WTC11 (cell line): ENCODE results near the gene TNS3. TPM values are rescaled to one million over a fixed set of nuclear protein-coding genes. Genes with fewer than 3 reads are reported as not detected.

Experiments used
- ATAC-seq: fragments of 200-7000 bp; cut with Tn5 transposase; 2 replicates; pipeline ENCODE4 v1.10.0; 2021; ENCODE audit warnings: mild to moderate bottlenecking, moderate library complexity
- CTCF ChIA-PET: fragments of 300-600 bp; sonication (Branson Sonifier 250); formaldehyde crosslinking; loops from one replicate; lab custom pipeline; 2021; ENCODE audit warnings: antibody characterized with exemption; lab: Charles Lee
- POLR2A ChIA-PET: fragments of 350-600 bp; sonication (Branson Sonifier 250); formaldehyde crosslinking; loops from one replicate; lab custom pipeline; 2021; ENCODE audit warnings: antibody characterized with exemption; lab: Charles Lee
- DNase-seq: peaks from one replicate; pipeline ENCODE4 v3.0.0; 2021; ENCODE audit warnings: low spot score
- H3K27ac Mint-ChIP-seq: 2 replicates; pipeline ENCODE4 v1.8.0; 2021; ENCODE audit warnings: mixed read lengths
- H3K27me3 Mint-ChIP-seq: 2 replicates; pipeline ENCODE4 v1.8.0; 2021; ENCODE audit warnings: low read depth, mild to moderate bottlenecking, moderate library complexity, mixed read lengths
- H3K36me3 Mint-ChIP-seq: 2 replicates; pipeline ENCODE4 v1.8.0; 2021; ENCODE audit warnings: mixed read lengths
- H3K4me1 Mint-ChIP-seq: 2 replicates; pipeline ENCODE4 v1.8.0; 2022; ENCODE audit warnings: mixed read lengths
- H3K4me3 Mint-ChIP-seq: 2 replicates; pipeline ENCODE4 v1.8.0; 2021; ENCODE audit warnings: mild to moderate bottlenecking, moderate library complexity, mixed read lengths
- H3K9me3 Mint-ChIP-seq: 2 replicates; pipeline ENCODE4 v1.8.0; 2021; ENCODE audit warnings: mixed read lengths
- ATF2 ChIP-seq: sonication (generic); formaldehyde crosslinking; IDR thresholded peaks from 2 replicates; pipeline ENCODE4 v1.8.1; 2022; ENCODE audit warnings: low read depth, missing genetic modification reagents, borderline replicate concordance
- CREM ChIP-seq: sonication (generic); formaldehyde crosslinking; IDR thresholded peaks from 2 replicates; pipeline ENCODE4 v1.8.1; 2022; ENCODE audit warnings: mild to moderate bottlenecking, missing genetic modification reagents, moderate library complexity
- FOXK1 ChIP-seq: sonication (generic); formaldehyde crosslinking; IDR thresholded peaks from 2 replicates; pipeline ENCODE4 v1.8.0; 2022; ENCODE audit warnings: mild to moderate bottlenecking, moderate library complexity, missing genetic modification reagents
- GRHL2 ChIP-seq: fragments of 250-450 bp; sonication (Bioruptor Pico); IDR thresholded peaks from 2 replicates; pipeline ENCODE4 v1.8.0; 2022; ENCODE audit warnings: mild to moderate bottlenecking, moderate library complexity; ENCODE audit not compliant: insufficient replicate concordance, severe bottlenecking
- GTF2I ChIP-seq: fragments of 250-450 bp; sonication (Bioruptor Pico); conservative IDR thresholded peaks from 2 replicates; pipeline ENCODE4 v1.4.0; 2021; ENCODE audit warnings: mild to moderate bottlenecking
- JUN ChIP-seq: sonication (generic); formaldehyde crosslinking; IDR thresholded peaks from 2 replicates; pipeline ENCODE4 v1.8.0; 2023; ENCODE audit warnings: mild to moderate bottlenecking, missing genetic modification reagents
- MAX ChIP-seq: sonication (generic); formaldehyde crosslinking; IDR thresholded peaks from 2 replicates; pipeline ENCODE4 v1.8.0; 2022; ENCODE audit warnings: mild to moderate bottlenecking, missing genetic modification reagents
- MYBL2 ChIP-seq: sonication (generic); formaldehyde crosslinking; IDR thresholded peaks from 2 replicates; pipeline ENCODE4 v1.8.1; 2023; ENCODE audit warnings: mild to moderate bottlenecking, moderate library complexity, missing genetic modification reagents
- PRDM15 ChIP-seq: sonication (generic); formaldehyde crosslinking; IDR thresholded peaks from 2 replicates; pipeline ENCODE4 v1.8.0; 2022; ENCODE audit warnings: missing genetic modification reagents
- TEAD1 ChIP-seq: sonication (generic); formaldehyde crosslinking; IDR thresholded peaks from 2 replicates; pipeline ENCODE4 v1.8.0; 2022; ENCODE audit warnings: mild to moderate bottlenecking, missing genetic modification reagents
- ZNF121 ChIP-seq: sonication (generic); formaldehyde crosslinking; IDR thresholded peaks from 2 replicates; pipeline ENCODE4 v1.8.0; 2023; ENCODE audit warnings: missing genetic modification reagents
- ZNF219 ChIP-seq: sonication (generic); formaldehyde crosslinking; IDR thresholded peaks from 2 replicates; pipeline ENCODE4 v1.8.0; 2023; ENCODE audit warnings: missing genetic modification reagents, mild to moderate bottlenecking, borderline replicate concordance
- ZNF263 ChIP-seq: sonication (generic); formaldehyde crosslinking; IDR thresholded peaks from 2 replicates; pipeline ENCODE4 v1.8.1; 2022; ENCODE audit warnings: low read depth, mild to moderate bottlenecking, moderate library complexity, missing genetic modification reagents
- ZNF532 ChIP-seq: fragments of 250-450 bp; sonication (Bioruptor Pico); IDR thresholded peaks from 2 replicates; pipeline ENCODE4 v1.9.0; 2021; ENCODE audit warnings: mild to moderate bottlenecking, borderline replicate concordance
- ZSCAN18 ChIP-seq: fragments of 250-450 bp; sonication (Bioruptor Pico); IDR thresholded peaks from 2 replicates; pipeline ENCODE4 v2.1.2; 2022; ENCODE audit warnings: mild to moderate bottlenecking, moderate library complexity
- total RNA-seq: library from RNA; stranded (reverse); gene quantifications from 3 replicates; pipeline ENCODE4 v1.2.3, GENCODE V29; 2021

The TNS3 gene
- total RNA-seq, 1 experiment from 2014 or later: 37.7 TPM

GRCh38 chr7:47381134-47381495 is 200.8 kb downstream of the TNS3 start:
- Mint-ChIP-seq H3K4me3 (no peak overlapping the region), H3K27me3 (no peaks in the 10 kb centered on the region), H3K27ac (peak overlapping the region; percentile 84), H3K4me1 (peaks cover 35% of the 10 kb centered on the region), H3K36me3 (no peaks in the 10 kb centered on the region), H3K9me3 (no peaks in the 10 kb centered on the region)
- POLR2A ChIA-PET: no interaction called here
- DNase-seq: no peak
- TF ChIP-seq TEAD1 (CRISPR knock-in tag) (no peak), ZNF263 (no peak), ZNF532 (CRISPR knock-in tag) (no peak), MAX (CRISPR knock-in tag) (no peak), ZNF121 (CRISPR knock-in tag) (no peak), ATF2 (CRISPR knock-in tag) (no peak), GTF2I (CRISPR knock-in tag) (no peak), CREM (CRISPR knock-in tag) (no peak)
- ATAC-seq: no peak
- CTCF ChIA-PET: interaction anchor here (0.6 to 2.2 kb wide), 7 partner anchors 55 to 563 kb away, joined by 3 to 17 read pairs (median 8); no protein-coding TSS in a partner anchor

GRCh38 chr7:47380325-47381133 is 201.4 kb downstream of the TNS3 start:
- peak; percentile 73 for ATAC-seq
- ChIA-PET CTCF (interaction anchor here (0.6 to 2.2 kb wide), 10 partner anchors 24 to 564 kb away, joined by 3 to 17 read pairs (median 6); no protein-coding TSS in a partner anchor), POLR2A (interaction anchor here (0.7 kb wide), 1 partner anchor 48 kb away, joined by 3 read pairs; no protein-coding TSS in a partner anchor)
- Mint-ChIP-seq H3K9me3 (no peaks in the 10 kb centered on the region), H3K27me3 (no peaks in the 10 kb centered on the region), H3K36me3 (no peaks in the 10 kb centered on the region), H3K4me1 (peaks cover 37% of the 10 kb centered on the region), H3K4me3 (peak overlapping the region; percentile 9), H3K27ac (peak overlapping the region; percentile 84)
- DNase-seq: peak; percentile 49
- TF ChIP-seq ZNF219 (CRISPR knock-in tag): no peak
- no peak for TF ChIP-seq JUN (CRISPR knock-in tag)
- no peak for TF ChIP-seq ZSCAN18 (CRISPR knock-in tag)
- TF ChIP-seq PRDM15: peak; percentile 72; the same call in 1 of the 2 replicates
- 0 out of 2 replicates have a peak, but pooled peaks have one; percentile 50 for TF ChIP-seq FOXK1
- TF ChIP-seq MYBL2 (CRISPR knock-in tag): no peak
- TF ChIP-seq GRHL2 (CRISPR knock-in tag): no peak
- no peak for TF ChIP-seq ZNF532 (CRISPR knock-in tag)
